CD4-positive, alpha-beta T cell treated with Interleukin-2 at 100 ng/mL for 4 hours (primary cell): ENCODE measurements around the gene SMTN.

Source experiments
- DNase-seq: peaks from one replicate; pipeline ENCODE4 v3.0.0-alpha.2; 2020; ENCODE audit warnings: low spot score

Gene SMTN

DNA sequence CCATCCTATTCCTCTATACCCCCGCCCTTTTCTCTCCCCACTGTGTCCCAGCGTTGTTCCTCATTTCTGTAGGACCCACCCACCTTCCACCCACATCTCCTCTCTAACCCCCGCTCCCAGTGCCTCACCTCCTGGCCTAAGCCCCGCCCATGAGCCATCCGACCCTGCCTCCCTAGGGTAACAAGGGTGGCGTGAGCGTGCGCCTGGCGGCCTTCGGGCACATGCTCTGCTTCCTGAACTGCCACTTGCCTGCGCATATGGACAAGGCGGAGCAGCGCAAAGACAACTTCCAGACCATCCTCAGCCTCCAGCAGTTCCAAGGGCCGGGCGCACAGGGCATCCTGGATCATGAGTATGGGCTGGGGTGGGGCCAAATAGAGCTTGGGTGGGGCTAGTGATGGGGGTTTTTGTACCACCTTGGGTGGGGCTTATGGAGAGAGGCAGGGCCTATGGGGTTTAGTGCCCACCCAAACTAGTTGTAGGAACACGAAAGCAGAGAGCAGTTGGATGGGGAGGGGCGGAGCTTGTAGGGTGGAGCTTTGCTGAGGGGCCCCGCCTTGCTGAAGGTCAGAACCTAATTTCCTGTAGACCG is 46.2 kb downstream of the SMTN start:
- no peak for DNase-seq

DNA sequence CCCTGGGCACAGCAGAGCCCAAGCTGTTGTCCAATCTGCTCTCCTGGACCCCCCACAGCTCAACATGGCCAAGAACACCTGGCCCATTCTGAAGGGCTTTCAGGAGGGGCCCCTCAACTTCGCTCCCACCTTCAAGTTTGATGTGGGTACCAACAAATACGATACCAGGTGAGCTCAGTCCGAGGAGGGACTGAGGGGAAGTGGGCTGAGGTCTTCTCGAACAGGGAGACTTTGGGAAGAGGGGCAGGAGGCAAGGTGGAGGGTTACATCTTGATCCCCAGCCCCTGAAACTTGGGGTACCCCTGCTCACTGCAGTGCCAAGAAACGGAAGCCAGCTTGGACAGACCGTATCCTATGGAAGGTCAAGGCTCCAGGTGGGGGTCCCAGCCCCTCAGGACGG is 47.0 kb downstream of the SMTN start:
- DNase-seq = no peak

DNA sequence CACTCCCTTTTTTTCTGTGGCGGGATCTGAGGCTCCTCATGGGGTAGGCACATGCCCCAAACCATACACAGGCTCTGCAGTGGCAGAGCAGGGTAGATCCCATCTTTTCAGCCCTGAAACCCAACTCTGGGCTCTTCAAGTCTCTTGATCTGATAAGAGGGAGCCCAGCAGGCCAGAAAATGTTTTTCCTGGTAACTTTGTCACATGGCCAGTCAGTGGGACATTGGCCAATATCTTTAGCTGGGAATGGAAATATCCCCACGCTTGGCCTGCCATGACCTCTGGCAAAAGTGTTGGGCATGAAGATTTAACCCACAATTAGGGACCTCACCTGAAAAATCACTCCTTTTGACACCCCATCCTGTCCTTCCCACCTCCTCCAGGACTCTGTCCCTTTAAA is 49.8 kb downstream of the SMTN start:
- no peak for DNase-seq

DNA sequence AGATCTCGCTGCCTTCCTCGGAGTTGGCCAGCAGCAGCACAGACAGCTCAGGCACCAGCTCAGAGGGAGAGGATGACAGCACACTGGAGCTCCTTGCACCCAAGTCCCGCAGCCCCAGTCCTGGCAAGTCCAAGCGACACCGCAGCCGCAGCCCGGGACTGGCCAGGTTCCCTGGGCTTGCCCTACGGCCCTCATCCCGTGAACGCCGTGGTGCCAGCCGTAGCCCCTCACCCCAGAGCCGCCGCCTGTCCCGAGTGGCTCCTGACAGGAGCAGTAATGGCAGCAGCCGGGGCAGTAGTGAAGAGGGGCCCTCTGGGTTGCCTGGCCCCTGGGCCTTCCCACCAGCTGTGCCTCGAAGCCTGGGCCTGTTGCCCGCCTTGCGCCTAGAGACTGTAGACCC is 52.8 kb downstream of the SMTN start:
- no peak for DNase-seq

DNA sequence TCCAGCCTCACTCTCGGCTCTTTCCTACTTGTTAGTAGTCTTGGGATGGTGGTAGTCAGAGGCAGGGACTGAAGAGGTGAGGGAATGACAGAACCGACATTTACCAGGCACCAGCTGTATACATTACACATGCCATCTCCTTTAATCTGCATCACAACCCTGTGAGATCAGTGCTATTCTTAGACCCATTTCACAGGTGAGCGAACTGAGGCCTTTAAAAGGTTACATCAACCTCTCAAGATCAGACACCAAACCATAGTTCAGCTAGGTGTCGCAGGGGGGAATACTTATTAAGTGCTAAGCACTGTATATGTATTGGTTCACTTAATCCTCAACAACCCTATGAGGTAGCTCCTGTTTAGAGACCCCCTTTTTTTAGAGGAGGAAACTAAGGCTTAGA is 53.6 kb downstream of the SMTN start:
- DNase-seq = no peak

DNA sequence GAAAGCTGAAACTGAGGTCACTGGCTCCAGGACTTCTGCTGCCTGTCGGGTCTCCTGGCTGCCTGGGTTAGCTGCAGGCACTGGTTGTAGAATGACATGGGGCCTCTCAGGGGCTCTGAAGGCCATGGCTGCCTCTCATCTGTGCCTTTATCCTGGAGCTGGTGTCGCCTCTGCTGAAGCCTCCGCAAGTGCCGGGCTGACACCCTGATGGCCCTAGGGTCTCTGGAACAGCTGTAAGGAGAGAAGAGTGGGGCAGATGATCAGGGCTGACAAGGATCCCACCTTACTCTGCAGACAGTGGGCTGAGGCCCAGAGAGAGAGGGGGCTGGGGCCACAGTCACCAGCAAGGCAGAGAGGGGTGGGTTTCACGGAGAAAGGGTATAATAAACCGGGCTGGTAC is 54.6 kb downstream of the SMTN start:
- DNase-seq = no peak

DNA sequence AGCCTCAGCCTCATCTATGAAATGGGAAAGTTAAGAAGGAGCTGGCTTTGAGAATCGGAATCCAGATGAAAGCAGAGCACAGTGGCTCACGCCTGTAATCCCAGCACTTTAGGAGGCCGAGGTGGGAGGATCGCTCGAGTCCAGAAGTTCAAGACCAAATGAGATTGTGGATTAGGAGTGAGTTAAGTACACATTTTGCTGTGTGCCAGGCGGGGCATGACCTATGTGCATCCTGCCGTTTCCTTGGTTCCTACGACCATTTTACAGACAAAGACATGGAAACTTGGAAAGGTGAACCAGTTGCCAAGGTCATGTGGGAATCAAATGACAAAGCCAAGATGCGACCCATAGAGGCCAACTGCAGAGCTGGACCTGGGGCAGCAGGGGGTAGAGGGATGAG is 55.0 kb downstream of the SMTN start:
- no peak for DNase-seq

DNA sequence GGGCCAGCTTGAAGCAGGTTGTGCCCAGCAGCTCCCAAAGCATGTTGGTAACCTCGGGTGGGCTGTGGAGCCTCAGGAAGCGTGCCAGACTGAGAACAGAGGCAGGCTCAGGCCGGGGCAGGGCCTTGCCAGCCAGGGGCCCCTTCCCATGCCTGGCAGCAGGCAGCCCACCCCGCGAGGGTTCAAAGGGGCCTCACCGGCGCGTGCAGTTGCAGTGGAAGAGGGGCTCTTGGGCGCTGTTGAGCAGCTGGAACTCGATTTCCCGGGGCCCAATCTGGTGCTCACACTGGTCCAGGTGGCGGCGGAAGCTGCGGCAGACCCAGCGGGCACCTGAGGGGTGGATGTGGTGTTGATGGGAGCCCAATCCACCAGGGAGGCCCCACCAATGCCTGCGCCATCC is 55.6 kb downstream of the SMTN start:
- DNase-seq = no peak

DNA sequence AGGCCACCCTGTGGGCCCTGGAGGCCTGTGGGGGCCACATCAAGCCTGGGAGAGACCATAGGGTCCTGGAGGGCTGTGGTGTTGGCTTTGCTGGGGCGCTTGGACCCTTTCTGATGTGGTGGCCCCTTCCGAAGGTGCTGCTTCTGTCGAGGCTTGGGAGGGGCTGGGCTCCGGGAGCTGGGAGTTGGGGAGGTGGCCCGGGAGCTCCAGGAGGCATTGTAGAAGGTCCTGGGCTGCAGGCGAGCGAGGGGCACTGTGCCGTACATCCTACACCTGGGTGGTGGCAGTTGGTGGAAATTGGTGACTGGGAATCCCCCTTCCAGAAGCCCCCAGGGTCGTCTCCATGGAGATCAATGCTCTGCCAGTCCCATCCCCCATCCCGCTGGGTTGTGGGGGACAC is 56.6 kb downstream of the SMTN start:
- no peak for DNase-seq

DNA sequence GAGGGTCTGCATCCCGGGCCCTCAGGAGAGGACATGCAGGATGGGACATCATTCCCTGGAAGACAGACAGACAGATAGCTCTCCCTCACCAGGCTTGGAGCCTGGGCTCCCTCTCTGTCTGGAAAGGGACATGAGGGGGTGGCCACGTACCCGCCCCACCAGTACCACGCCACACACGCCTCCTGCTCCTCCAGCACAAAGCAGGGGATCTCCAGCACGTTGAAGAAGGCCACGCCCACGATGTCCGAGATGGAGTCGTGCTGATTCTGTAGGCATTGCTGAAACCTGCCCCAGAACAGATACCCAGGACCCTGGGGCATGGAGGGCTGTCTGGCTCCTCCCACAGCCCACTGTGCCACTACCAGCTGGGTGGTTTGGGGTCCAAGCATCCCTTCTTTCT is 57.0 kb downstream of the SMTN start:
- DNase-seq = no peak

DNA sequence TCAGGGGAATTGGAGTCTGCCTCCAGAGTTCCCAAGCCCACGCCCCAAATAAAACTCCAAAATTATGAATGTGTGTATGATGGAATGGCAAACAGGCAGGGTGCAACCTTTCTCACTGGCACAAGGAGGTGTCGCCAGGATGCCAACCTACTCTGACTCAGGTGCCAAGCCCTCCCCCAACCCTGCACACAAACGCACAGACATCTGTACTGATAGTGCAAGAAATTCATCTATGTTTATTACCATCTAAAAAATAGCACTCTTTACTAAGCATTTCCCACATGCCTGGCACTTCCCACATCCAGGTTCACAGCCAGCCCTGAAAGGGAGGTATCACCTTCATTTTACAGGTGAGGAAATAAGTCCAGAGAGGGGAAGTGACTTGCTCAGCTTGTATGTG is 57.9 kb downstream of the SMTN start:
- DNase-seq = no peak

DNA sequence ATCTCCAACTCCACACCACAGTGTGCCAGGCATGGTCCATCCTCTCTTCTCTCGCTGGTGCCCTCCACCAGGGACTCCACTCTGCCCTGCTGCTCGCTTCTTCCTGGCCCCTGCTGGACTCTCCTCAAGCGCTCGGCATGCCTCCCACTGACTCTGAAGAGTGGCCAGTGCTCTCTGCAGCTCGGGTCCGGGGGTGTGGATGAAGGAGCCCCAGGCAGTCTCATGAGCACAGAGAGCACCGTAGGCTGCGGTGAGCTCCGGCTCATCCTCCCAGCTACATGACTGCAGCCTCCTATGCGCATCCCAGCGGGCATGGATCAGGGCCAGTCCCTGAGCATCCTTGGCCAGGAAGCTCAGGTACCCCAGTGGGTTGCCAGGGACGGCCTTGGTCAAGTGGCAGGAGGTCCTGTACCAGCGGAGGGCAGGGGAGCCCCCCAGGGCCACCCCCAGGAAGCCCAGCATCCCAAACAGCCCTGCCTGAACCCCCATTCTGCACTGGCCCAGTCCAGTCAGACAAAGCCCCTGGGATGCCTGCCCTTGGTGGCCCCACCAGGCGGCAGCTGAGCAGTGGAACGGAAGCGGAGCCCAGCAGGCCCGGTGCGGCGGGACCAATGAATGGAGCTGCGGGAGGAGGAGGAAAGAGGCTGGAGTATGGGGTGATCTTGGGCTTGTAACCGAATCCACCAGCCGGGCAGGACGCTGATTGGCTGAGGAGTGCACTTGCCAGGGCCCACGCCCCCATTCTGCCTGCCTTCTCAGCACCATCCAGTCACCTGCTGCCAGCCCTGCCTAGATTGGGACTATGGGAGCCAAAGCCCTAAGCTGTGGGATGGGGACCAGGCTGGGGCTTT is 59.0 kb downstream of the SMTN start, which contains the start of gene PLA2G3:
Gene PLA2G3, minus strand, starts transcription at position 643 of the 851 bp plus-strand sequence. Its CDS starts 154 bp downstream, at position 489.
- DNase-seq = no peak

DNA sequence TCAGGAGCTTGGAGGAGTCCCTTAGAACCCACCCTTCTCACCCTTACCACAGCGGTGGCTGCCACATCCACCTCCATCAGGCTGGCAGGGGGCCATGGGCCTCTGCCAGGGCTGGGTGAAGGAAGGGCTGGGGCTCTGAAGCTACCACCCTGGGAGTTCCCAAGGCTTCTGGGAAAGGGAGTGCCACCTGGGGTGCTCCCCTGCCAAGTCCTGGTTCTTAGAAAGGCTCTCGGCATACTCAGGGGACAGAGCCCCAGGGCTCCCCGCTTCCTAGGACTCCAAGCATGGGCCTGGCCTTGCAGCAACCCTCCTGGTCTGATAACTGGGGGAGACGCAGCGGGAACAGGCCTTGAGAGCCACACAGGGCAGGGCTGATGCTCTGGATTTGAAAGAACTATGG is 59.6 kb downstream of the SMTN start:
- DNase-seq = no peak

DNA sequence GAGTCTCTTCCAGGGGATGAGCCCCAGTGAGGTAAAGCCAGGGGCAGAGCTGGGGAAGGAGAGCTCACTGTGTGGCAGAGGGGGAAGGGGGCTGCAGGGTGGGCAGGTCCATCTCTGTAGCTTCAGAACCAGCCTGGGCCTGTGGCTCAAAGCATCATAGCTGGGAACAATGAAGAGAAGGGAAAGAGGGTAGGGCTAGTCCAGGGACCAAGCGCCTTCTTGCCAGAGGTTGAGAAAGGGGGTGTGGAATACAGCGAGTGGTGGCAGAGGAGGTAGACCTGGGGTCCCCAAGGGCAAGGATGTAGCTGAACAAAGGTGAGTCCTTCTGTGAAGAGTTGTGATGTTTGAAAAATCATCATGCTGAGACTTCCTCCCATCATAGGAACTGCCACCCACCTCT is 60.4 kb downstream of the SMTN start:
- no peak for DNase-seq

DNA sequence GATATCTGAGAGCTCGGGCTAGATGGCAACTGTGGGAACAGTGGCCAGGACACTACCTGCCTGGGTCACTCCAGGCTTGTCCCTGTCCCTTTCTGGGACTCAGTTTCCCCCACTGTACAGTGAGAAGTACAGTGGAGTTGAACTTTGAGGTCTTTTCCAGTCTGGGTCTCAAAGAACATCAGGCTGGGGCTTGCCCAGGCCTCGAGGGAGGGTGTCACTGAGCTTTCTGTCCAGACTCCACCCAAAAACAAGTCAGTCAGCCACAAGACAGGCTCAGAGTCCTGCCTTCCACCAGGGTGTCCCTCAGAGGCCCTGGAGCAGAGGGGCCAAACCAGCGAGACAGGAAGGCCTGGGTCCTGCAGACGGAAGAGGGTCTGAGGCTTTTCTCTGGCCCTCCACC is 61.2 kb downstream of the SMTN start:
- no peak for DNase-seq

DNA sequence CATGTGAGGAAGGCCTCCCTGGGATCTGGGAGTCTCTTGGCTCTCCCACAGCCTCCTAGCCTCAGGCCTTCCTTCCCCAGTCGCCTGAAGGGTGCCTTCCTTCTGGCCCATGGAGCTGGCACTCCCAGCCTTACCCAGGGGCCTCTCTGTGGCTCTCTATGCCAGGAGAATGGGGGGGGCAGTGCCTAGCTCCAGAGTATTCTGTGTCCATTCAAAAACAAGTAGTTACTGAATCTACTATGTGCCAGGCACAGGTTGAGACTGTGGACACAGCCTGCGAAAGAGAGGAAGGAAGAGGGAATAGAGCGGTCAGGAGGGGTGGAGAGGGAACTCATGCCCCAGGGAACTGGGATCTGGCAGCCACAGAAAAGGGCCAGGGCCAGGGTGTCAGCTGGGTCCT is 61.9 kb downstream of the SMTN start:
- DNase-seq = no peak

DNA sequence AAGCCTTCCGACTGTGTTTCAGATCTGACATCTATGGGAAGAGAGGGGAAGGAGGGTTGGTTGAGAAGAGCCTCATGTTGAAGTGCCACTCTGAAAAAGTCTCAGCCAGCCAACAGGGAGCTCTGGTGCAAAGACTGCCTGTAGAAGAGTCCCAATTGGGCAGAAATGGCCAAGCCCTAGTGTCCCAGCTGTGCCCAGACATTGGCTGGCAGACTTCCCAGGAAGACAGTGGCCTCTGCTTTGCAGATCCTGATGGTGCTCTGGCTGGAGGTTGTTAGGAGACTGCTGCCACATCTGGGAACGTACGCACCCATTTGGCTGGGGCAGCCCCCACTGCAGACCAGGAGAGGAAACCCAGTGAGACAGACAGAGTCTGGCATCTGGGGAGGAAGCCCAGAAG is 62.4 kb downstream of the SMTN start:
- no peak for DNase-seq

DNA sequence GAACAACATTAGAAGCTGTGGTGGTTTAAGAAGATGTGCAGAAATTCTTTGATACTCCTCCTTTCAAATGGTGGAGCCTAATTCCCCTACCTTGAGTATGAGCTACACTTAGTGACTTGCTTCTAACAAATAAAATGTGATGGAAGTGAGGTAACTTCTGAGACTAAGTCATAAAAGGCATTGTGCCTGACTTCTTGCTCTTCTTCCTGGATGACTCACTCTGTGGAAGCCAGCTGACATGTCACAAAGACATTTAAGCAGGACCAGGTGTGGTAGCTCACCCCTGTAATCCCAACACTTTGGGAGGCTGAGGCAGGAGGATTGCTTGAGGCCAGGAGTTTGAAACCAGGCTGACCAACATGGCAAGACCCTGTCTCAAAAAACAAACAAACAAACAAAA is 63.1 kb downstream of the SMTN start:
- DNase-seq = no peak

DNA sequence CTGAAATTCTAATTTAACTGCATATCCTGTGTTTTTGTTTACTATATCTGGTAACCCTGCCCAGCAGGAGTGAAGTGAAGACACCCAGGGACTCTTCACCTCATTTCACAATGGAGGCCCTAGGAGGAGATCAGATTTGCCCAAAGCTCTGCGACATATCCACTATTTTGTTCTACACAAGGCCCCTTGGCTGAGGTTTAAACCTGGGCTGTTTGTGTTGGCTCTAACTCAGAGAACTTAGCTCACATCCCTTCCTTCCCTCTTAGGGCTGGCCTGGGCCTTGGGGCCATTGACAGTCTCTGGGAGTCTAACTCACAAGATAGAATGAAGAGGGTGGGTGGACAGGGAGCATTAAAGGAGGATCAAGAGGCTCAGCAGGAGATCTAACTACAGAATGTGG is 67.4 kb downstream of the SMTN start:
- no peak for DNase-seq

DNA sequence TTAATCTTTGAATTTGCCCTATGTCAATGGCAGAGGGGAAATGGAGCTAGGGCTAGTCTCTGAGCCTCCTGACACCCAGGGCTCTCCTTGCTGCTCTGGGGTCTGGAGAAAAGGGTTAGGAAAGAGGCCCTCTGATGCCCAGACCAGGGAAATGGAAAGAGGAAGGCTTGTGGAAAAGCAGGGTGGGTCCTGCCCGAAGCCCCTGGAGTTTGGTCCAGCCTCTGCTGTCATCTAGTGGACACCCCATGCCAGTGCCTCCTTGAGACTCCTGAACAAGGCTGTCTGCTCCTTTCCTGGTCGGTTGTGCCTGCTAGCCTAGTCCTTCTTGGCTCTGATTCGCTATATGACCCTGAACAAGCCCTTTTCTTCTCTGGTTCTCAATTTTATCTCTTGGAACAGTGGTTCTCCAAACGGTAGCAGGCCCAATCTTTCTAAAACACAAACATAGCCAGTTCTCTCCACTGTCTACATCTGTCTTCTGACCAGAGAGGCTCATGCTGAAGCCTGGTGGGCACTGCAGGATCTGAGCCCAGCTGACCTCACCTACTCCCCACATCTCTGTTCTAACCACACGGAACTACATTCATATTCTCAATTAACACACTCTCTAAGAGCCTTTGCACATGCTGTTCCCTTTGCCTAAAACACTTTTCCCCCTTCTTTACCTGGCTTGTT is 68.0 kb downstream of the SMTN start:
- DNase-seq = peak; percentile 31

DNA sequence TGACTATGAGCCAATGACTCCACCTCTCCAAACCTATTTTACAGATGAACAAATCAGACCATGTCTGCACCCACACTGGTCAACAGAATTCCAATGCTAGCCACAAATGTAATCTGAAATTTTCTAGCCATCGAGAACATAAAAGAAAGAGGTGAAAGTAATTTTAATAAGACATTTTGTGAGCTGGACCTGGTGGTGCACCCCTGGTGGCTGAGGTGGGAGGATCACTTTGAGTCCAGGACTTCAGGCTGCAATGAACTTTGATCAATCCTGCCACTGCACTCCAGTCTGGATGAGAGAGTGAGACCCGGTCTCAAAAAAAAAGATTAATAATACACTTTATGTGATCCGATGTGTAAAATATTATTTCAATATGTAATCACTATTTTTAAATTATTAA is 69.5 kb downstream of the SMTN start:
- no peak for DNase-seq

DNA sequence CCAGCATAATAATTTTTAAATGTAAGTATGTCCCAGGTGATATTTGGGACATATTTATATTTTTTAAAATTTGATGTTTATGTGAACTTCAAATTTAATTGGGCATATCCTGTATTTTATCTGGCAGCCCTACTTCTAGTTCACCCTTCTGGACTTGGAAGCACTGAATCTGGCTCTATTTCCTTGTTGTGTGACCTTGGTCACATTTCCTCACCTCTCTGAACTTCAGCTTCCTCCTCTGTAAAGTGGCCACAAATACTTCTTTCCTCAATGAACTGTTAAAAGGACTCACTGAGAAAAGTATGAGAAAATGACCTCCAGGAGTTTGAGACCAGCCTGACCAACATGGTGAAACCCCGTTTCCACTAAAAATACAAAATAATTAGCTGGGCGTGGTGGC is 70.8 kb downstream of the SMTN start:
- DNase-seq = no peak

DNA sequence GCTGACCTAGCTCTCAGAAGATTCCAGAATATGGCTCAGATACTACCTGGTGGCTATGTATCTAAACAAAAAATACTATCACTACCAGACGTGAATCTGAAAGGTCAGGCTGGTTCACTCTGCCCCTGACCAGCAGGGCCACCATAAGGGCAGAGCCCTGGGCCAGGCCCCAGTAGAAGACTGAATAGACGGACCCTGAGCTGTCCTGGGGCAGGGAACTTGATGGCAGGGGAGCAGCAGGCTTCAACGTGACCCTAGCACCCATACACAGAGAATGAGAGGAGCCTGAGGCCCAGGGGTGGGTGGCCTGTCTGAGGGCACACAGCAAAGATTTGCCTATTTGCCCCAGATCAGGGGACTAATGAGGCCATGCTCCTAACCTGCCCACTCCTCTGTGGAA is 72.2 kb downstream of the SMTN start:
- no peak for DNase-seq
